Erythroblast (primary cell): Measurements from ENCODE around the gene STK40.

Experiments used
- DNase-seq, 2 experiments: peaks; one replicate each; lab custom pipeline; 2025; lab: John Stamatoyannopoulos, UW
- GATA1 ChIP-seq: IDR thresholded peaks from 2 replicates; pipeline ENCODE4 v1.6.1; 2011; ENCODE audit warnings: low read depth, mild to moderate bottlenecking, control low read depth, low read length, moderate library complexity
- POLR2A ChIP-seq: IDR thresholded peaks from 2 replicates; pipeline ENCODE4 v1.6.1; 2011; ENCODE audit warnings: mild to moderate bottlenecking, low read length

Gene STK40

GRCh38 chr1:36389999-36390398 is 4.3 kb upstream of the STK40 start:
- TF ChIP-seq POLR2A (no peak), GATA1 (no peak)

GRCh38 chr1:36389261-36389660 is 3.5 kb upstream of the STK40 start:
- DNase-seq, result no peak
- TF ChIP-seq POLR2A, result no peak

More at GRCh38 chr1:36389999-36390398, 4.3 kb upstream of the STK40 start:
- no peak for DNase-seq

DNA sequence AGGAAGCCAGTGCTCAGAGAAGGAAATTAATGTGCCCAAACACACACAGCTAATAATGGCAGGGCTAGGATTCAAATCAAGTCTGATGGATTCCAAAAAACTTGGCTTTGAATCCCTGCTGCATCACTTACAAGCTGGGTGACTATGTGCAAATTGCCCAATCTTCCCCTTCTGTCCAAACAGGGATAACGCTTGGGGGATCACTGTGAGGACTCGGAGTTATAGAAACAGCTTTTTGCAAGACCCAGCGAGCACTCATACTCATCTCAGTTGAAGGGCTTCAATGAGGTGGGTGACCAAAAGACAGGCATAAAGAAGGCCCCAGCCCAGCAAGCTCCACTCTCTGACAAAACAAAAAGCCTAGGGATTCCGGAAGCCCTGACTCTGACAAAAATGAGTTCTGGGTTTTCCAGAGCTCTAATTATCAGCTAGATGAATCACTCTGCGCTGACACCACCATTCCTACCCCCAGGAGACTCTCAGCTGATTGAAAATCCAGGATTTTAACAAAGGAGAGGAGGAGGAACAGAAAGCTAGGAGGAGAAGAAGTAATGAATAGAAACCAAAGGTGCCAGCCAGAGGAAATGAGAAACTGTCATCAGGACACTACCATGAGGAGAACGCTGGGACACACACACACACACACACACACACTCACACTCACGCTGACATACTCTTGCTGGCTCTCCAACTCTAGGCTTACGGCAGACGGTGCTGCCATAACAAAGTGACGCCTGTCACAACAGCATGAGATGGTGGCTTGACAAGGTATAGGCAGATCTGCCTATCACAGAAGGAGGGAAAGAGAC is 1.6 kb upstream of the STK40 start:
- TF ChIP-seq POLR2A (no peak), GATA1 (no peak)
- DNase-seq, result peak in 1 of 2 experiments; percentile 78

- DNase-seq, result peak; percentile 99
- no peak for TF ChIP-seq GATA1
- TF ChIP-seq POLR2A, result peak; percentile 100
Observed at GRCh38 chr1:36386265-36387140, 779 bp upstream of the STK40 start.

GRCh38 chr1:36384542-36385409 is 948 bp downstream of the STK40 start:
- DNase-seq, result peak; percentile 71 to 80

DNA sequence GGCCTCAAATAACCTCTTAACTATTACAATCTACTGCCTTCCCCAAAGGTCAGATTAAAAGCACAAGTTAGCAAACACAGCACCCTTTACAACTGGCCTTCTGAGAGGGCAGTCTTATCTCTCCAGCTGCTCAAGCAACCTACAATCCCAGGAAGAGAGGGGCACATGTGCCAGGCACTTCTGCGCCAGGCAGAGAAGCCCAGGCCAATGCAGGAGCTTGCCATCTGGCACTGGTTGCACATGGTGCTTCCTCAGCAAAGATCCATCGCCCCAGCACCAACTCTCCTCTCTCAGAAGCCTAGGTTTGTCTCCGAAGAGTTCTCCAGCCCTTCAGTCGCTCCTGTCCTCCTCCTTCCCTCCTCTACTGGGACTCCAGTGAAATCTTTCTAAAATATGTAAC is 2.5 kb downstream of the STK40 start:
- no peak for DNase-seq
- TF ChIP-seq GATA1, result no peak
- no peak for TF ChIP-seq POLR2A

More at GRCh38 chr1:36384542-36385409, 948 bp downstream of the STK40 start:
- TF ChIP-seq GATA1 (no peak), POLR2A (peak; percentile 39)

DNA sequence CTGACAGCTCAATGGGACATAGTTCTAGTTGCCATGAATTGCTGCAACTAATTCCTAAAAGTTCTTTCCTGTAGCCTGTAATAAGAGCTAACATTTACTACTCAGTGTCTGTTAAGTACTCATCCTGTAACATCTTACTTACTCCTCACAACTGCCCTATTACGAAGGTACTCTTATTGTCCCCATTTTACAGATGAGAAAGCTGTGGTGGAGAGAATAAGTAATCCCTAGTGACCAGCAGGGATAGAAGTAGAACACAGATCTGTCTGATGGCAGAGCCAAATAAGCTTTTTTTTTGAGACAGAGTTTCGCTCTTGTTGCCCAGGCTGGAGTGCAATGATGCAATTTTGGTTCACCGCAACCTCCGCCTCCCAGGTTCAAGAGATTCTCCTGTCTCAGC is 3.1 kb downstream of the STK40 start:
- no peak for TF ChIP-seq GATA1
- DNase-seq, result no peak

GRCh38 chr1:36382231-36382630 is 3.5 kb downstream of the STK40 start:
- DNase-seq, result no peak
- no peak for TF ChIP-seq GATA1
- TF ChIP-seq POLR2A, result no peak

GRCh38 chr1:36381405-36381804 is 4.3 kb downstream of the STK40 start:
- no peak for TF ChIP-seq POLR2A
- DNase-seq, result no peak

DNA sequence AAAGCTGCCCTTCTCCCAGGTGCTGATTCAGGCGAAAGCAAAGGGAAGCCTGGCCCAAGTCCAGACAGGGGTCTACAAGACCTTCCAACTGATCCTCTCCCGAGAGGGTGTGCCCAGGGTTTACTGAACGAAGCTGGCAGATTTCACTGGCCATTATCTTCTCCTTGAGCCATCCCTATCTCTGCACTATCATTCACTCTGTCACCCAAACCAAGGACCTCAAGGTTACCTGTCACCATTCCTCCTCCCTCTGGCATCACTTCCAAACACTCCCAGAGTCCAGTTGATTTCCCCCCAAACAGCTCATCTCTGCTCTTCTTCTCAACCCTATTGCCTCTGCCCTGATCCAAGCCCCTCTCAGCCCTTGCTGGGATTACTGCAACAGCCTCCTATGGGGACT is 4.9 kb downstream of the STK40 start:
- TF ChIP-seq GATA1 (no peak), POLR2A (no peak)
- no peak for DNase-seq

- TF ChIP-seq GATA1, result no peak
- DNase-seq, result no peak
Observed at GRCh38 chr1:36380143-36380619, 5.5 kb downstream of the STK40 start.

DNA sequence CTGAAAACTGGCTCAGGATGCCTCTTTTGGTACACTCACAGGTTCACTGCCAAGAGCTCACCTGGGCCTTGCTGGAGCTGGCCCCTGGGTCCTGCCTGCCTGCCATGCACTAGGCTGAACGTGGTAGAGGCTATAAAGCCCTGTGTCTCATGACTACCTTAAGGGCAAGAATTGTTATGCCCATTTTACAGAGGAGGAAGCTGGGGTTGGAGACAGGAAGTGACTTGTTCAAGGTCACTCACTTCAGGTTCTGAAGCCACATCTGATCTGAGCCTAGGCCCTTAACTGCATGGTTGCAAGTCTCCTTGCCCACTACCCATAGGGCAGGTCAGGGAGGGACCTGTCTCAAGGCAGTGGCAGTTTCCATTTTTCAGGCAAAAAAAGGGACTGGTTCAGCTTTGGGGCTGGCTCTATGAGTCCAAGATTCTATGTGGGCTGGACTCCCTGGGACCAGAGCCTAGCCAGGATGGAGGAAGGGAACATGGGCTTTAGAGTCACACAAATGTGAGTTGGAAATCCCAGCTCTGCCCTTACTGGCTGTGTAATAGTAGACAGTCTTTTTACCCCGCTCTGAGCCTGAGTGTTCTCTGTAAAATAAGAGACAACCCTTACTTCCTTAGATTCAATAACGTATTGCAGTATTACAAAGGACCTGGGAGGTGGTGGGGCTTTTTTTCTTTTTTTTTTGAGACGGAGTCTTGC is 7.8 kb downstream of the STK40 start:
- no peak for TF ChIP-seq GATA1
- no peak for TF ChIP-seq POLR2A
- DNase-seq, result no peak

DNA sequence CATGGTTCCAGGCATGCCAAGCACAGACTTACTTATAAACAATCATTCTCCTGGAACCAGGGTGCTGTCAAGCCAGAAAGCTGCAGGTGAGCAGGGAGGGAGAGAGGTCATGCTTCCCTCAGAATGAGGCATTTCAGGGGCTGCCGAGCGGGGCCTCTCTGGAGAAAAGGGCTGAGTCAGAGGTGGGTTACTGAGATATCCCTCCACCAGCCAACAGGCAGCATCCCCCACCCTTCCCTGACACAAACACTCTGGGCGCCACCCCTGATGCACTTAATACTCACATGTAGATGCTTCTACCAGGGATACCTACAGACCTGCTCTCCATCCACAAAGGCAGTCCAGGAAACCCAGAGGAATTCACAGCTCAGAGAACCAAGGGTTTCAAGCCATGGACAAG is 13.1 kb downstream of the STK40 start:
- TF ChIP-seq GATA1 (no peak), POLR2A (no peak)
- peak; percentile 88 to 90 for DNase-seq
